Peyer's patch (tissue), 4 donors: ENCODE results near the gene PDE4D.

Experiments
- CTCF ChIP-seq, 6 experiments: fragments of 450-650 bp in 4 of 6; fragments of 200-600 bp in 2 of 6; sonication (generic) in 1 of 6; IDR thresholded peaks; one replicate each; pipeline ENCODE4 v1.5.1; 2017 to 2019; ENCODE audit warnings: antibody characterized with exemption in 6 of 6, mild to moderate bottlenecking in 3 of 6, moderate library complexity in 1 of 6
- POLR2A ChIP-seq, 2 donors: fragments of 450-650 bp; IDR thresholded peaks; one replicate each; pipeline ENCODE4 v1.5.1; 2017; ENCODE audit warnings: antibody characterized with exemption in 2 of 2, mild to moderate bottlenecking in 2 of 2, moderate library complexity in 2 of 2

GRCh38 chr5:59264639-59265245 is 628.8 kb downstream of the PDE4D start:
- TF ChIP-seq CTCF (IDR thresholded peaks at IDR 0.05) (no peak), POLR2A (IDR thresholded peaks at IDR 0.05) (no peak)
